Spleen (tissue), 7 donors: Measurements from ENCODE around the gene SYF2.
A peak's percentile ranks its signal among the peaks of the same experiment; 100 is the strongest.

Source experiments
- POLR2A ChIP-seq, 3 donors: fragments of 450-650 bp; IDR thresholded peaks; one replicate each; pipeline ENCODE4 v1.5.1; 2017; ENCODE audit warnings: antibody characterized with exemption in 3 of 3, mild to moderate bottlenecking in 1 of 3
- POLR2AphosphoS5 ChIP-seq, 3 donors: sonication (generic); formaldehyde crosslinking; IDR thresholded peaks; one replicate each; pipeline ENCODE4 v1.5.1; 2017; ENCODE audit warnings: antibody characterized with exemption in 3 of 3
- TF ChIP-seq, protein P1 (sequence below), 11 experiments: fragments of 200-600 bp in 7 of 11; fragments of 450-650 bp in 4 of 11; sonication (generic) in 4 of 11; IDR thresholded peaks in 8 of 11; conservative IDR thresholded peaks in 3 of 11; 1 replicate in 7 of 11; 2 replicates in 4 of 11; pipeline versions ENCODE4 v1.4.0 to v1.8.0; 2016 to 2021; ENCODE audit warnings: antibody characterized with exemption in 11 of 11, inconsistent platforms in 4 of 11, mild to moderate bottlenecking in 1 of 11
- donor health status: DM: no; HTN: no; CAD: no; lungs with moderate emphysema.
- donor health status: DM: no; HTN: no; CAD: no.
- donor health status: DM: no; HTN: no; CAD: no.

DNA sequence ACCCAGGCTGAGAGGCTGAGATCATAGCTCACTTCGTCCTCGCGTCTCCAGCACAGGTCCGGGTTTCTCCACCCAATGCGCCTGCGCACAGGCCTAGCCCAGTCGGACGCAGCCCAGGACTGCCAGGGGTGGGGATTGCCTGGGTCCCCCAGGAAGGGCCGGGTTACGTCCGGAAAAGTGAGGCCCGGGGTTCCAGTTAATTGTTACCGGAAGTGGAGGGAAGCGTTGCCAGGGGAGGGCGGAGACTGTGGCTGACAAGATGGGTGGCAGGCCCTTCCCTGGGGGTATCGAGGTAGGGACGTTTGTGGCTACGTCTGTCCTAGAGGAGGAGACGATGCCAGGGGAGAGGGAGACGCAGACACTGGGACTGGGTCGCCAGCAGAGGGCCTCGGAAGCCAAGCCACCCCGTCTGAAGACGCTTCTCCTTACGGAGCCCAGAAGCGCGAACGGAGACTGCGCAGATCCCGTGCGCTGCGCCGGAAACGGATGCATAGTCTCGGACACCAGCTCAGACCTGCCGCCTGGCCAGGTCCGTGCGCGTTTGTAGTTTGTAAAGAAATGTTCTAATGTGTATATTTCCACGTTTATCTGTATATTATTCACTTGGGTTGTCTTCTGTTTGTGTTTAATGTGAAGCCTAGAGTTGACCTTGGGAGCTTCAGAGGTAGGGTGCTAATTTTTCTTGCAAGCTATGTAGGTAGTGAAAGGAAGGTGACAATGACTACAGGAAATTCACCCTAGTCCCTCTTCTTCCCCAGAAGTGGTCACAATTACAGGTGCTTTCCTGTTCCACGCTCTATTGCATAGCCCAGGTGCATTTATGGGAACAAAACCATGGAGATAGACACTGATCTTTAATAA, 7.6 kb upstream of the SYF2 start:
- TF ChIP-seq, protein P1, sequence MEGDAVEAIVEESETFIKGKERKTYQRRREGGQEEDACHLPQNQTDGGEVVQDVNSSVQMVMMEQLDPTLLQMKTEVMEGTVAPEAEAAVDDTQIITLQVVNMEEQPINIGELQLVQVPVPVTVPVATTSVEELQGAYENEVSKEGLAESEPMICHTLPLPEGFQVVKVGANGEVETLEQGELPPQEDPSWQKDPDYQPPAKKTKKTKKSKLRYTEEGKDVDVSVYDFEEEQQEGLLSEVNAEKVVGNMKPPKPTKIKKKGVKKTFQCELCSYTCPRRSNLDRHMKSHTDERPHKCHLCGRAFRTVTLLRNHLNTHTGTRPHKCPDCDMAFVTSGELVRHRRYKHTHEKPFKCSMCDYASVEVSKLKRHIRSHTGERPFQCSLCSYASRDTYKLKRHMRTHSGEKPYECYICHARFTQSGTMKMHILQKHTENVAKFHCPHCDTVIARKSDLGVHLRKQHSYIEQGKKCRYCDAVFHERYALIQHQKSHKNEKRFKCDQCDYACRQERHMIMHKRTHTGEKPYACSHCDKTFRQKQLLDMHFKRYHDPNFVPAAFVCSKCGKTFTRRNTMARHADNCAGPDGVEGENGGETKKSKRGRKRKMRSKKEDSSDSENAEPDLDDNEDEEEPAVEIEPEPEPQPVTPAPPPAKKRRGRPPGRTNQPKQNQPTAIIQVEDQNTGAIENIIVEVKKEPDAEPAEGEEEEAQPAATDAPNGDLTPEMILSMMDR (IDR thresholded peaks at IDR 0.05 in 8 of 11, conservative IDR thresholded peaks at IDR 0.05 in 3 of 11) = peak; percentile 49 to 87 (median 77)
- TF ChIP-seq POLR2AphosphoS5 (IDR thresholded peaks at IDR 0.05) = peak; percentile 89 to 93 (median 92)
- peak; percentile 16 to 26 (median 18) for TF ChIP-seq POLR2A (IDR thresholded peaks at IDR 0.05)
